Natural killer cell (primary cell): ENCODE data around the gene BAHD1. TPM values are rescaled to one million over a fixed set of nuclear protein-coding genes. Genes with fewer than 3 reads are reported as not detected.

ENCODE experiments used
- ATAC-seq, 3 donors: fragments of 150-1000 bp in 2 of 3; fragments of 200-7000 bp in 1 of 3; cut with Tn5 transposase; 1 replicate in 1 of 3; 2 replicates in 2 of 3; pipeline ENCODE4 v1.10.0; 2021; ENCODE audit warnings: mild to moderate bottlenecking in 2 of 3, moderate library complexity in 2 of 3
- DNase-seq, 2 donors: peaks; one replicate each; pipeline versions ENCODE4 v3.0.0 to v3.0.0-alpha.2; 2013 to 2021; ENCODE audit warnings: mixed read lengths in 1 of 2
- H3K27ac ChIP-seq: one replicate; pipeline ENCODE4 v1.5.1; 2013; ENCODE audit warnings: mild to moderate bottlenecking, low read length
- H3K27me3 ChIP-seq: one replicate; pipeline ENCODE4 v1.6.1; 2013; ENCODE audit warnings: low read length; ENCODE audit not compliant: control insufficient read depth, insufficient read depth
- H3K36me3 ChIP-seq: one replicate; pipeline ENCODE4 v1.6.1; 2013; ENCODE audit warnings: low read length; ENCODE audit not compliant: control insufficient read depth, insufficient read depth
- H3K4me1 ChIP-seq: one replicate; pipeline ENCODE4 v1.6.1; 2013; ENCODE audit warnings: low read length; ENCODE audit not compliant: control insufficient read depth, insufficient read depth
- H3K4me3 ChIP-seq: one replicate; pipeline ENCODE4 v1.5.1; 2013; ENCODE audit warnings: low read length
- H3K9me3 ChIP-seq: one replicate; pipeline ENCODE4 v1.6.1; 2013; ENCODE audit warnings: low read length; ENCODE audit not compliant: control insufficient read depth, insufficient read depth
- H3K27ac Mint-ChIP-seq, 2 donors: one replicate each; pipeline ENCODE4 v1.8.0; 2022; ENCODE audit warnings: mild to moderate bottlenecking in 2 of 2, mixed read lengths in 2 of 2, moderate library complexity in 1 of 2
- H3K27me3 Mint-ChIP-seq, 2 donors: one replicate each; pipeline ENCODE4 v1.8.0; 2022; ENCODE audit warnings: low read depth in 2 of 2, mixed read lengths in 2 of 2
- H3K36me3 Mint-ChIP-seq: one replicate; pipeline ENCODE4 v1.8.0; 2022; ENCODE audit warnings: mixed read lengths
- H3K4me1 Mint-ChIP-seq, 2 donors: one replicate each; pipeline ENCODE4 v1.8.0; 2022; ENCODE audit warnings: mixed read lengths in 2 of 2
- H3K4me3 Mint-ChIP-seq: one replicate; pipeline ENCODE4 v1.8.0; 2022; ENCODE audit warnings: mild to moderate bottlenecking, moderate library complexity, mixed read lengths
- H3K9me3 Mint-ChIP-seq, 2 donors: one replicate each; pipeline ENCODE4 v1.8.0; 2022; ENCODE audit warnings: mixed read lengths in 2 of 2
- WGBS: methylation state at CpG from one replicate; pipeline ENCODE4 v1.1.7; 2013; ENCODE audit warnings: missing lambda C conversion rate; ENCODE audit not compliant: insufficient coverage; 5-methylcytosine and 5-hydroxymethylcytosine counted together
- intact Hi-C: fragments of 100-400 bp; cut with micrococcal nuclease; formaldehyde crosslinking; loops from one replicate; pipeline ENCODE4 v1.14.2; 2022
- total RNA-seq, 4 donors: library from RNA; stranded (reverse); fragments of 120-200 nt in 1 of 4; gene quantifications; one replicate each; pipeline versions ENCODE4 v1.2.3 to v1.2.4, GENCODE V29; 2013 to 2022
- TF ChIP-seq, protein P1 (sequence below): fragments of 200-600 bp; IDR thresholded peaks from one replicate; pipeline ENCODE4 v1.8.0; 2022; ENCODE audit warnings: antibody characterized with exemption

BAHD1 gene
- total RNA-seq, 3 donors from 2014 or later (not counting 1 experiment from before 2014, with no cell fraction given) = 29.4 to 48.9 (median 41.8) TPM

DNA sequence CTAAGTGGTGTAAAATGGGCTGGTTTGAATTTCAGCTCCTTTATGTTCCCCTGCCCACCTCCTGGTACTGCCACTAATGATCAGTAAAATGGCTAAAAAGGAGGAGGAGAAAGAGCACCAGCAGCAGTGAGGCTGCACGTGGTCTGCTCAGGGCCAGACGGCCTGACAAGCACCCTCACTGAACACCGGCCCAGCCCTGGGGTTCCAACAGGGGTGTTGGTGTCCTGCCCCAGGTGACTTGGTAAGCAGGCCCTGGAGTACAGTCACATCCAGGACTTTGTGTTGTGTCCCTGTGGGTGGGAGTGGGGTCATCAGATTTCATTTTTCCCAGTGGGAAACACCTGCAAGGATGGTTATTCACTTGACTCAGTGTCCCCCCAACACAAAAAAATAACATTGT lies 5.4 kb downstream of the BAHD1 start:
- no peak overlapping the region for H3K4me3 ChIP-seq
- H3K36me3 ChIP-seq = no peaks in the 10 kb centered on the region
- Mint-ChIP-seq H3K4me3 (no peak overlapping the region), H3K9me3 (no peaks in the 10 kb centered on the region), H3K4me1 (peaks cover 53 to 61% of the 10 kb centered on the region in 2 donors), H3K36me3 (no peaks in the 10 kb centered on the region), H3K27ac (peak overlapping the region in 1 of 2 donors; percentile 36), H3K27me3 (no peaks in the 10 kb centered on the region)
- WGBS = 85% methylated on average over 3 of the region's 3 CpGs
- no peaks in the 10 kb centered on the region for H3K9me3 ChIP-seq
- no peak for ATAC-seq
- TF ChIP-seq, protein P1, sequence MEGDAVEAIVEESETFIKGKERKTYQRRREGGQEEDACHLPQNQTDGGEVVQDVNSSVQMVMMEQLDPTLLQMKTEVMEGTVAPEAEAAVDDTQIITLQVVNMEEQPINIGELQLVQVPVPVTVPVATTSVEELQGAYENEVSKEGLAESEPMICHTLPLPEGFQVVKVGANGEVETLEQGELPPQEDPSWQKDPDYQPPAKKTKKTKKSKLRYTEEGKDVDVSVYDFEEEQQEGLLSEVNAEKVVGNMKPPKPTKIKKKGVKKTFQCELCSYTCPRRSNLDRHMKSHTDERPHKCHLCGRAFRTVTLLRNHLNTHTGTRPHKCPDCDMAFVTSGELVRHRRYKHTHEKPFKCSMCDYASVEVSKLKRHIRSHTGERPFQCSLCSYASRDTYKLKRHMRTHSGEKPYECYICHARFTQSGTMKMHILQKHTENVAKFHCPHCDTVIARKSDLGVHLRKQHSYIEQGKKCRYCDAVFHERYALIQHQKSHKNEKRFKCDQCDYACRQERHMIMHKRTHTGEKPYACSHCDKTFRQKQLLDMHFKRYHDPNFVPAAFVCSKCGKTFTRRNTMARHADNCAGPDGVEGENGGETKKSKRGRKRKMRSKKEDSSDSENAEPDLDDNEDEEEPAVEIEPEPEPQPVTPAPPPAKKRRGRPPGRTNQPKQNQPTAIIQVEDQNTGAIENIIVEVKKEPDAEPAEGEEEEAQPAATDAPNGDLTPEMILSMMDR = no peak
- no peaks in the 10 kb centered on the region for H3K27me3 ChIP-seq
- intact Hi-C loops = no loop called here
- DNase-seq = no peak
- H3K4me1 ChIP-seq = peaks cover 18% of the 10 kb centered on the region
- no peak overlapping the region for H3K27ac ChIP-seq

DNA sequence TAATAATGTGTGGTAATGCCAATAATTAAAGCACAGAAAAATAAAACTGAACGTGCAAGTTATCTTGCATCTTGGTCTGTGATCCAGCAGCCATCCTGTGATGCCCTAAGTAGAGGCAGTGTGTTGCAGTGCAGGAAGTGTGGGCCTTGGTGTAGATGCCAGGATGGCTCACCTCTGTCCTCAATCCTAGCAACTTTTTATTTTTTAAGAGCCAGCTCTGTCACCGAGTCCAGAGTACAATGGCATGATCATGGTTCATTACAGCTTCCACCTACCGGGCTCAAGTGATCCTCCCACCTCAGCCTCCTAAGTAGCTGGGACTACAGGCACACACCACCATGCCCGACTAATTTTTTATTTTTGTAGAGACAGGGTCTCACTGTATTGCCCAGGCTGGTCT lies 7.6 kb downstream of the BAHD1 start:
- WGBS = 94% methylated on average over 4 of the region's 4 CpGs
- no peak overlapping the region for H3K4me3 Mint-ChIP-seq
- no peaks in the 10 kb centered on the region for H3K27me3 Mint-ChIP-seq
- DNase-seq (no peak), ATAC-seq (no peak)
- no peak overlapping the region for H3K27ac Mint-ChIP-seq
- intact Hi-C loops = no loop called here
- no peaks in the 10 kb centered on the region for H3K36me3 Mint-ChIP-seq
- TF ChIP-seq, protein P1 = no peak
- H3K9me3 Mint-ChIP-seq = no peaks in the 10 kb centered on the region
- H3K4me1 Mint-ChIP-seq = peaks cover 64 to 66% of the 10 kb centered on the region in 2 donors
- Histone ChIP-seq H3K4me3 (no peak overlapping the region), H3K9me3 (no peaks in the 10 kb centered on the region), H3K36me3 (no peaks in the 10 kb centered on the region), H3K4me1 (peaks cover 28% of the 10 kb centered on the region), H3K27me3 (no peaks in the 10 kb centered on the region), H3K27ac (no peak overlapping the region)

DNA sequence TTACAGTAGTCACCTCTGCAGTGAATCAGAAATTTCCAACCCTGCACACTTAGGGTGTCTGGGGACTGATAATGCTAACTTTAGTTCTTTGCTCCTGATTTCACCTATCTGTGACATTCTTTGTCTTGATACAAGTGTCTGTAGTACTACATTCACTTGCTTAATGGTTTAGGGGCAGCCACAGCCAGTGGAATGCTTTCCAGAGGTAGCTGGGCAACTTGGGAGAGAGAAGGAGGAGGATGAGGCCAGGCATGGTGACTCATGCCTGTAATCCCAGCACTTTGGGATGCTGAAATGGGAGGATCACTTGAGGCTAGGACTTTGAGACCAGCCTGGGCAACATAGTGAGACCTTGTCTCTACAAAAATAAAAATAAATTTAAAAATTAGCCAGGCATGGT lies 8.5 kb downstream of the BAHD1 start:
- Histone ChIP-seq H3K27ac (no peak overlapping the region), H3K4me3 (no peak overlapping the region), H3K27me3 (no peaks in the 10 kb centered on the region), H3K36me3 (no peaks in the 10 kb centered on the region), H3K4me1 (peaks cover 32% of the 10 kb centered on the region), H3K9me3 (no peaks in the 10 kb centered on the region)
- Mint-ChIP-seq H3K36me3 (no peaks in the 10 kb centered on the region), H3K9me3 (no peaks in the 10 kb centered on the region), H3K27ac (peak overlapping the region in 1 of 2 donors; percentile 53), H3K27me3 (no peaks in the 10 kb centered on the region), H3K4me1 (peaks cover 64 to 66% of the 10 kb centered on the region in 2 donors), H3K4me3 (peak overlapping the region; percentile 54)
- no peak for ATAC-seq
- DNase-seq = no peak
- TF ChIP-seq, protein P1 = no peak
- intact Hi-C loops = no loop called here

DNA sequence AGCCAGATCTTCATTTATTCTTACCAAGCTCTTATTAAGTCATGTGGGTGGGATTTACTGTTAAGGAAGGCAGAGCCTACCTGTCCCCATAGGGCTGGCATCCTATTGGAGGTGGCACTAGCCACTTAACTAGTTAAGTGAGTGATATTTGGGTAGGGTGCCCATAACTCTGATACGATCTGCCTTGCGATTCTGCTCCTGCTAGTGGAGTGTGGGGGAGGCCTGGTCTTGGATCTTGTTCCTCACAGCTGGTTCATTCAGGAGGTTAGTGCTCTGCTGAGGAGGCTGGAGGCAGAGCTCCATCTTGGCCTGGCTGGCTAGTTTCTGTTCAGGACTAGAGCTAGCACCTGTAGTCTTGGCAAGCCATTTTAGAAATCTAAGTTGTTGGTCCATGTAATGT lies 9.3 kb downstream of the BAHD1 start:
- Histone ChIP-seq H3K4me3 (no peak overlapping the region), H3K27me3 (no peaks in the 10 kb centered on the region), H3K27ac (no peak overlapping the region), H3K36me3 (no peaks in the 10 kb centered on the region), H3K4me1 (peaks cover 40% of the 10 kb centered on the region), H3K9me3 (no peaks in the 10 kb centered on the region)
- peaks cover 64 to 66% of the 10 kb centered on the region in 2 donors for H3K4me1 Mint-ChIP-seq
- no peaks in the 10 kb centered on the region for H3K27me3 Mint-ChIP-seq
- ATAC-seq = no peak
- TF ChIP-seq, protein P1 = no peak
- no peak for DNase-seq
- H3K4me3 Mint-ChIP-seq = no peak overlapping the region
- H3K27ac Mint-ChIP-seq = peak overlapping the region; percentile 53 to 66
- H3K9me3 Mint-ChIP-seq = no peaks in the 10 kb centered on the region
- WGBS = 89% methylated on average over 2 of the region's 2 CpGs
- intact Hi-C loops = no loop called here
- no peaks in the 10 kb centered on the region for H3K36me3 Mint-ChIP-seq
